ENCODE results near the gene MT3. TPM values are rescaled to one million over a fixed set of nuclear protein-coding genes. Genes with fewer than 3 reads are reported as not detected.
A peak's percentile ranks its signal among the peaks of the same experiment; 100 is the strongest.

MT3 gene
- total and polyA plus RNA-seq, 2 of the 13 experiments (the other 11 are each of a cell fraction or from before 2014, with no cell fraction given) = not detected

- TF ChIP-seq TFDP1 (CRISPR knock-in tag; IDR thresholded peaks at IDR 0.05; ENCODE audit: borderline replicate concordance) = peak; percentile 88; the same call in 1 of the 2 replicates
- TF ChIP-seq ZFYVE20 (CRISPR knock-in tag; IDR thresholded peaks at IDR 0.05; ENCODE audit: borderline replicate concordance, low read depth) = no peak
- TF ChIP-seq ZNF737 (CRISPR knock-in tag; IDR thresholded peaks at IDR 0.05; ENCODE audit: borderline replicate concordance) = no peak
- peak; percentile 82 for TF ChIP-seq FOSL2 (CRISPR knock-in tag; IDR thresholded peaks at IDR 0.05)
- peak; percentile 72; the same call in 1 of the 2 replicates for TF ChIP-seq ZNF710 (CRISPR knock-in tag; IDR thresholded peaks at IDR 0.05; ENCODE audit: borderline replicate concordance)
- no peak for TF ChIP-seq NFE2L1 (CRISPR knock-in tag; IDR thresholded peaks at IDR 0.05; ENCODE audit: borderline replicate concordance)
- peak; percentile 97 for TF ChIP-seq PHF21A (CRISPR knock-in tag; IDR thresholded peaks at IDR 0.05)
- TF ChIP-seq ATM (IDR thresholded peaks at IDR 0.05; ENCODE audit: borderline replicate concordance) = no peak
- no peak for TF ChIP-seq ZNF841 (CRISPR knock-in tag; IDR thresholded peaks at IDR 0.05; ENCODE audit: borderline replicate concordance)
- peak; percentile 83 for TF ChIP-seq ERF (CRISPR knock-in tag; IDR thresholded peaks at IDR 0.05)
- TF ChIP-seq BORCS8-MEF2B (CRISPR knock-in tag; IDR thresholded peaks at IDR 0.05) = peak; percentile 92
- TF ChIP-seq KLF12 (CRISPR knock-in tag; IDR thresholded peaks at IDR 0.05; ENCODE audit: borderline replicate concordance) = no peak
- no peak for TF ChIP-seq PCBP1 (IDR thresholded peaks at IDR 0.05; ENCODE audit: borderline replicate concordance, low read depth, low read length)
- peak; percentile 80; the same call in 1 of the 2 replicates for TF ChIP-seq ZIK1 (CRISPR knock-in tag; IDR thresholded peaks at IDR 0.05; ENCODE audit: borderline replicate concordance, low read depth)
- 0 out of 2 replicates have a peak, but pooled peaks have one; percentile 3 for TF ChIP-seq JDP2 (CRISPR knock-in tag; IDR thresholded peaks at IDR 0.05; ENCODE audit: borderline replicate concordance)
- peak; percentile 58; the same call in 1 of the 2 replicates for TF ChIP-seq TGIF2 (CRISPR knock-in tag; IDR thresholded peaks at IDR 0.05)
- TF ChIP-seq TP53 (CRISPR knock-in tag; conservative IDR thresholded peaks at IDR 0.05) = peak; percentile 55; the same call in 1 of the 2 replicates
- no peak for TF ChIP-seq PAWR (CRISPR knock-in tag; IDR thresholded peaks at IDR 0.05; ENCODE audit: borderline replicate concordance)
- TF ChIP-seq FOXK1 (CRISPR knock-in tag; IDR thresholded peaks at IDR 0.05; ENCODE audit: borderline replicate concordance, low read depth) = peak; percentile 88; the same call in 1 of the 2 replicates
- TF ChIP-seq NR3C1 (CRISPR knock-in tag; IDR thresholded peaks at IDR 0.05) = no peak
- TF ChIP-seq ZNF382 (CRISPR knock-in tag; IDR thresholded peaks at IDR 0.05; ENCODE audit: borderline replicate concordance) = no peak
- no peak; the same call in 1 of the 2 replicates for TF ChIP-seq CTCF (CRISPR knock-in tag; IDR thresholded peaks at IDR 0.05)
- TF ChIP-seq FUBP1 (CRISPR knock-in tag; IDR thresholded peaks at IDR 0.05; ENCODE audit: borderline replicate concordance) = peak; percentile 68; the same call in 1 of the 2 replicates
- peak; percentile 63 for TF ChIP-seq FOXC1 (CRISPR knock-in tag; IDR thresholded peaks at IDR 0.05; ENCODE audit: borderline replicate concordance)
Observed at GRCh38 chr16:56607109-56607618, 17.8 kb downstream of the MT3 start (continued).

All from HepG2 (cell line).